HL-60 (cell line): Measurements from ENCODE around the gene CDT1.

ENCODE experiments used
- DNase-seq, 2 experiments: peaks; one replicate each; pipeline ENCODE4 v3.0.0-alpha.2; 2010 to 2020; ENCODE audit warnings: low read depth in 1 of 2, low spot score in 1 of 2
- H3K27ac ChIP-seq: fragments of 250-450 bp; sonication (Bioruptor Pico); replicated peaks from 2 replicates; pipeline ENCODE4 v1.5.1; 2020; ENCODE audit warnings: mild to moderate bottlenecking, moderate library complexity
- H3K27me3 ChIP-seq: fragments of 250-450 bp; sonication (Bioruptor Pico); 2 replicates; pipeline ENCODE4 v1.5.1; 2021; ENCODE audit warnings: mild to moderate bottlenecking, moderate library complexity; ENCODE audit not compliant: insufficient read depth, poor library complexity, severe bottlenecking
- H3K4me3 ChIP-seq: replicated peaks from 2 replicates; pipeline ENCODE4 v1.5.1; 2011; ENCODE audit warnings: mild to moderate bottlenecking, control low read depth, low read length; ENCODE audit not compliant: insufficient read depth
- GABPA ChIP-seq: IDR thresholded peaks from 2 replicates; pipeline ENCODE4 v1.6.1; 2012; ENCODE audit warnings: low read depth
- POLR2AphosphoS5 ChIP-seq: IDR thresholded peaks from 2 replicates; pipeline ENCODE4 v1.6.1; 2012; ENCODE audit warnings: low read depth
- SPI1 ChIP-seq: IDR thresholded peaks from 2 replicates; pipeline ENCODE4 v1.6.1; 2012; ENCODE audit warnings: low read depth, mild to moderate bottlenecking, borderline replicate concordance
- TF ChIP-seq, protein P1 (sequence below): IDR thresholded peaks from one replicate; pipeline ENCODE4 v1.5.1; 2011; ENCODE audit warnings: low read length, control low read depth, inconsistent platforms; ENCODE audit not compliant: insufficient read depth
- TF ChIP-seq, protein P2 (sequence below): IDR thresholded peaks from 2 replicates; pipeline ENCODE4 v1.6.1; 2012; ENCODE audit warnings: low read depth; ENCODE audit not compliant: insufficient replicate concordance

Gene CDT1

DNA sequence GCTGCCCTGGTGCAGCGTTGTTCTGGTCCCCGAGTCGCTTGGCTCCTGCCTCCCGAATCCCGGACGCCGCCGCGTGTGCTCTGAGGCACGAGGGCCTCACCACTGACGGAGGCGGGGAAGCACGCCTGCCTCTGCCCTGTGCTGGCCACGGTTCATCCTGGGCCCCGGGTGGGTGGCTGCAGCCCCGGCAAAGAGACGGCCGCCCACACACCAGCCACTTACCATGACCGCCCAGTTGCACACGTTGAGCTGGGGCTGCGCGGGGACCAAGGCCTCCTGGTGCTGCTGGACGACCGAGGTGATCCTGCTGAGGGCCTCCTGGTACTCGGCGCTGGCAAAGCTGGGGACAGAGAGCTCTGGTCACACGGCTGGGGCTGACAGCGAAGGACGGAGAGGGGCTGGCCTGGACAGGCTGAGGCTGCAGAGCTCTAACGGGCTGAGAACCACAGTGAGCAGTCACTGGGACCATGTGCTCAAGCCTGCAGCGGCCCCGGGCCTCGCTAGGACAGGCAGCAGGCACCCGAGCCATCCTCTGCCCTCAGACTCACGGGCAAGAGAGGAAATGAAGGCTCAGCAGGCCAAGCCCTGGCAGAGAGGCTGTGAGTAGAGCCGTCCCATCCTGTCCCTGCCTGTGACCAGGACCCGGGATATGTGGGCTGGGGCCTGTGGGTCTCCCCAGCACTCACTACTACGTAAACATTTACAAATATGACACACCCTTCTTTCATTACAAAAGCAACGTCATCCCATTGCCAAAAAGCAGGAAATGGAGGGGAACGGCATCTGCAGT is 14.4 kb downstream of the CDT1 start:
- Histone ChIP-seq H3K4me3 (no peak overlapping the region), H3K27ac (no peak overlapping the region), H3K27me3 (no peaks in the 10 kb centered on the region)
- TF ChIP-seq SPI1 (no peak), POLR2AphosphoS5 (peak; percentile 15; the same call in 1 of the 2 replicates), GABPA (no peak)
- TF ChIP-seq, protein P1, sequence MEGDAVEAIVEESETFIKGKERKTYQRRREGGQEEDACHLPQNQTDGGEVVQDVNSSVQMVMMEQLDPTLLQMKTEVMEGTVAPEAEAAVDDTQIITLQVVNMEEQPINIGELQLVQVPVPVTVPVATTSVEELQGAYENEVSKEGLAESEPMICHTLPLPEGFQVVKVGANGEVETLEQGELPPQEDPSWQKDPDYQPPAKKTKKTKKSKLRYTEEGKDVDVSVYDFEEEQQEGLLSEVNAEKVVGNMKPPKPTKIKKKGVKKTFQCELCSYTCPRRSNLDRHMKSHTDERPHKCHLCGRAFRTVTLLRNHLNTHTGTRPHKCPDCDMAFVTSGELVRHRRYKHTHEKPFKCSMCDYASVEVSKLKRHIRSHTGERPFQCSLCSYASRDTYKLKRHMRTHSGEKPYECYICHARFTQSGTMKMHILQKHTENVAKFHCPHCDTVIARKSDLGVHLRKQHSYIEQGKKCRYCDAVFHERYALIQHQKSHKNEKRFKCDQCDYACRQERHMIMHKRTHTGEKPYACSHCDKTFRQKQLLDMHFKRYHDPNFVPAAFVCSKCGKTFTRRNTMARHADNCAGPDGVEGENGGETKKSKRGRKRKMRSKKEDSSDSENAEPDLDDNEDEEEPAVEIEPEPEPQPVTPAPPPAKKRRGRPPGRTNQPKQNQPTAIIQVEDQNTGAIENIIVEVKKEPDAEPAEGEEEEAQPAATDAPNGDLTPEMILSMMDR = no peak
- TF ChIP-seq, protein P2, sequence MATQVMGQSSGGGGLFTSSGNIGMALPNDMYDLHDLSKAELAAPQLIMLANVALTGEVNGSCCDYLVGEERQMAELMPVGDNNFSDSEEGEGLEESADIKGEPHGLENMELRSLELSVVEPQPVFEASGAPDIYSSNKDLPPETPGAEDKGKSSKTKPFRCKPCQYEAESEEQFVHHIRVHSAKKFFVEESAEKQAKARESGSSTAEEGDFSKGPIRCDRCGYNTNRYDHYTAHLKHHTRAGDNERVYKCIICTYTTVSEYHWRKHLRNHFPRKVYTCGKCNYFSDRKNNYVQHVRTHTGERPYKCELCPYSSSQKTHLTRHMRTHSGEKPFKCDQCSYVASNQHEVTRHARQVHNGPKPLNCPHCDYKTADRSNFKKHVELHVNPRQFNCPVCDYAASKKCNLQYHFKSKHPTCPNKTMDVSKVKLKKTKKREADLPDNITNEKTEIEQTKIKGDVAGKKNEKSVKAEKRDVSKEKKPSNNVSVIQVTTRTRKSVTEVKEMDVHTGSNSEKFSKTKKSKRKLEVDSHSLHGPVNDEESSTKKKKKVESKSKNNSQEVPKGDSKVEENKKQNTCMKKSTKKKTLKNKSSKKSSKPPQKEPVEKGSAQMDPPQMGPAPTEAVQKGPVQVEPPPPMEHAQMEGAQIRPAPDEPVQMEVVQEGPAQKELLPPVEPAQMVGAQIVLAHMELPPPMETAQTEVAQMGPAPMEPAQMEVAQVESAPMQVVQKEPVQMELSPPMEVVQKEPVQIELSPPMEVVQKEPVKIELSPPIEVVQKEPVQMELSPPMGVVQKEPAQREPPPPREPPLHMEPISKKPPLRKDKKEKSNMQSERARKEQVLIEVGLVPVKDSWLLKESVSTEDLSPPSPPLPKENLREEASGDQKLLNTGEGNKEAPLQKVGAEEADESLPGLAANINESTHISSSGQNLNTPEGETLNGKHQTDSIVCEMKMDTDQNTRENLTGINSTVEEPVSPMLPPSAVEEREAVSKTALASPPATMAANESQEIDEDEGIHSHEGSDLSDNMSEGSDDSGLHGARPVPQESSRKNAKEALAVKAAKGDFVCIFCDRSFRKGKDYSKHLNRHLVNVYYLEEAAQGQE = no peak
- DNase-seq = no peak

- TF ChIP-seq SPI1 = no peak
- H3K27me3 ChIP-seq = no peaks in the 10 kb centered on the region
- DNase-seq = no peak
- H3K27ac ChIP-seq = no peak overlapping the region
- no peak overlapping the region for H3K4me3 ChIP-seq
These were observed 14.9 kb downstream of the CDT1 start for GRCh38 chr16:88818575-88818874.

GRCh38 chr16:88819126-88819525 is 15.5 kb downstream of the CDT1 start:
- H3K27ac ChIP-seq = no peak overlapping the region
- no peak for DNase-seq
- no peaks in the 10 kb centered on the region for H3K27me3 ChIP-seq
- no peak for TF ChIP-seq SPI1
- no peak for TF ChIP-seq POLR2AphosphoS5
- no peak for TF ChIP-seq GABPA
- TF ChIP-seq, protein P1 = no peak
- TF ChIP-seq, protein P2 = no peak
- no peak overlapping the region for H3K4me3 ChIP-seq

- Histone ChIP-seq H3K4me3 (no peak overlapping the region), H3K27me3 (no peaks in the 10 kb centered on the region), H3K27ac (no peak overlapping the region)
- TF ChIP-seq SPI1 (no peak), POLR2AphosphoS5 (no peak), GABPA (no peak)
- TF ChIP-seq, protein P1 = no peak
- TF ChIP-seq, protein P2 = no peak
- no peak for DNase-seq
These were observed 16.9 kb downstream of the CDT1 start for GRCh38 chr16:88820385-88821025.
